ENCODE results near the gene MRPS15.

DNA sequence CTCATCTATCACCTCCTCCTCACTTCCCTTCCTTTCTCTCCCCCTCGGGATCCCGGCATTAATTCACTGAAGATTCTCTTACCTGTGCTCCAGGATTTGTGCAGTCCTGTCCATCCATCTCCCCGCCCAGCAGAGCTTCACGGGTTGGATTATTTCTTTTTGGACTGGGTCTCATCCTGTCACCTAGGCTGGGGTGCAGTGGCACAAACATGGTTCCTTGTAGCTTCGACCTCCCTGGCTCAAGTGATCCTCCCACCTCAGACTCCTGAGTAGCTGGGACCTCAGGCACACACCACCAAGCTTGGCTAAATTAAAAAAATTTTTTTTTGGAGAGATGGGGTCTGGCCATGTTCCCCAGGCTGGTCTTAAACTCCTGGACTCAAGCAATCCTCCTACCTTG lies 30.8 kb upstream of the MRPS15 start:
- TF ChIP-seq, protein P1, sequence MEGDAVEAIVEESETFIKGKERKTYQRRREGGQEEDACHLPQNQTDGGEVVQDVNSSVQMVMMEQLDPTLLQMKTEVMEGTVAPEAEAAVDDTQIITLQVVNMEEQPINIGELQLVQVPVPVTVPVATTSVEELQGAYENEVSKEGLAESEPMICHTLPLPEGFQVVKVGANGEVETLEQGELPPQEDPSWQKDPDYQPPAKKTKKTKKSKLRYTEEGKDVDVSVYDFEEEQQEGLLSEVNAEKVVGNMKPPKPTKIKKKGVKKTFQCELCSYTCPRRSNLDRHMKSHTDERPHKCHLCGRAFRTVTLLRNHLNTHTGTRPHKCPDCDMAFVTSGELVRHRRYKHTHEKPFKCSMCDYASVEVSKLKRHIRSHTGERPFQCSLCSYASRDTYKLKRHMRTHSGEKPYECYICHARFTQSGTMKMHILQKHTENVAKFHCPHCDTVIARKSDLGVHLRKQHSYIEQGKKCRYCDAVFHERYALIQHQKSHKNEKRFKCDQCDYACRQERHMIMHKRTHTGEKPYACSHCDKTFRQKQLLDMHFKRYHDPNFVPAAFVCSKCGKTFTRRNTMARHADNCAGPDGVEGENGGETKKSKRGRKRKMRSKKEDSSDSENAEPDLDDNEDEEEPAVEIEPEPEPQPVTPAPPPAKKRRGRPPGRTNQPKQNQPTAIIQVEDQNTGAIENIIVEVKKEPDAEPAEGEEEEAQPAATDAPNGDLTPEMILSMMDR (IDR thresholded peaks at IDR 0.05; ENCODE audit: borderline replicate concordance, extremely low read depth, low read length, poor library complexity, severe bottlenecking): no peak
- no peak for TF ChIP-seq EZH2 (IDR thresholded peaks at IDR 0.05; ENCODE audit: borderline replicate concordance, low read depth, low read length, severe bottlenecking)

All from DND-41 (cell line).